Lung (tissue), 12 donors: ENCODE measurements around the gene AKAP8L. TPM values are rescaled to one million over a fixed set of nuclear protein-coding genes. Genes with fewer than 3 reads are reported as not detected.

Experiments used
- ATAC-seq: fragments of 200-7000 bp; cut with Tn5 transposase; one replicate; pipeline ENCODE4 v1.9.1; 2020; ENCODE audit warnings: moderate number of reproducible peaks; ENCODE audit not compliant: insufficient read depth, low FRiP score
- DNase-seq, 3 donors: peaks; one replicate each; pipeline ENCODE4 v3.0.0-alpha.2; 2013 to 2017
- H3K27ac ChIP-seq, 2 donors: one replicate each; pipeline ENCODE4 v1.5.1; 2013; ENCODE audit warnings: mild to moderate bottlenecking in 2 of 2, moderate library complexity in 2 of 2, control low read depth in 1 of 2, inconsistent platforms in 1 of 2, low read depth in 1 of 2, low read length in 1 of 2
- H3K27me3 ChIP-seq, 3 donors: one replicate each; pipeline ENCODE4 v1.5.1; 2013; ENCODE audit warnings: low read length in 2 of 3; ENCODE audit not compliant: control insufficient read depth in 3 of 3, insufficient read depth in 3 of 3
- H3K36me3 ChIP-seq, 4 donors: one replicate each; pipeline ENCODE4 v1.5.1; 2013; ENCODE audit warnings: low read length in 4 of 4, mild to moderate bottlenecking in 1 of 4, moderate library complexity in 1 of 4; ENCODE audit not compliant: control insufficient read depth in 4 of 4, insufficient read depth in 4 of 4
- H3K4me1 ChIP-seq, 5 donors: one replicate each; pipeline ENCODE4 v1.5.1; 2013; ENCODE audit warnings: low read length in 5 of 5, mild to moderate bottlenecking in 2 of 5, moderate library complexity in 1 of 5; ENCODE audit not compliant: control insufficient read depth in 5 of 5, insufficient read depth in 5 of 5
- H3K4me3 ChIP-seq: one replicate; pipeline ENCODE4 v1.5.1; 2013; ENCODE audit warnings: mild to moderate bottlenecking, control low read depth, moderate library complexity
- H3K9ac ChIP-seq, 2 donors: one replicate each; pipeline ENCODE4 v1.5.1; 2013; ENCODE audit warnings: low read length in 2 of 2, control low read depth in 1 of 2; ENCODE audit not compliant: insufficient read depth in 1 of 2
- H3K9me3 ChIP-seq, 4 donors: one replicate each; pipeline ENCODE4 v1.5.1; 2013; ENCODE audit warnings: low read length in 3 of 4, mild to moderate bottlenecking in 1 of 4, moderate library complexity in 1 of 4; ENCODE audit not compliant: control insufficient read depth in 4 of 4, insufficient read depth in 3 of 4
- WGBS, 2 donors: extraction: QIAGEN DNeasy Blood & Tissue Kit; methylation state at CpG; one replicate each; pipeline ENCODE4 v1.1.7; 2013; 5-methylcytosine and 5-hydroxymethylcytosine counted together
- polyA plus RNA-seq, 2 donors: library from polyadenylated mRNA; stranded (reverse); fragments of 200-250 nt; gene quantifications; one replicate each; pipeline ENCODE4 v1.2.1, GENCODE V29; 2013
- total RNA-seq, 2 donors: library from RNA; depleted of rRNA in 1 of 2; stranded (reverse); fragments of >200 nt in 1 of 2; gene quantifications; one replicate each; pipeline ENCODE4 v1.2.1, GENCODE V29; 2014 to 2021
- TF ChIP-seq, protein P1 (sequence below): IDR thresholded peaks from 2 replicates; pipeline ENCODE4 v1.5.1; 2012; ENCODE audit warnings: mild to moderate bottlenecking; ENCODE audit errors: control extremely low read depth, extremely low read depth
- donor health status: control.
- donor health status: control.
- donor health status: Bipolar disorder and iron deficiency.
- donor health status: healthy.
- donor health status: DM: yes; HTN: yes; CAD: no.

Gene AKAP8L
- total and polyA plus RNA-seq, 4 donors = 52.5 to 118 (median 80.2) TPM

DNA sequence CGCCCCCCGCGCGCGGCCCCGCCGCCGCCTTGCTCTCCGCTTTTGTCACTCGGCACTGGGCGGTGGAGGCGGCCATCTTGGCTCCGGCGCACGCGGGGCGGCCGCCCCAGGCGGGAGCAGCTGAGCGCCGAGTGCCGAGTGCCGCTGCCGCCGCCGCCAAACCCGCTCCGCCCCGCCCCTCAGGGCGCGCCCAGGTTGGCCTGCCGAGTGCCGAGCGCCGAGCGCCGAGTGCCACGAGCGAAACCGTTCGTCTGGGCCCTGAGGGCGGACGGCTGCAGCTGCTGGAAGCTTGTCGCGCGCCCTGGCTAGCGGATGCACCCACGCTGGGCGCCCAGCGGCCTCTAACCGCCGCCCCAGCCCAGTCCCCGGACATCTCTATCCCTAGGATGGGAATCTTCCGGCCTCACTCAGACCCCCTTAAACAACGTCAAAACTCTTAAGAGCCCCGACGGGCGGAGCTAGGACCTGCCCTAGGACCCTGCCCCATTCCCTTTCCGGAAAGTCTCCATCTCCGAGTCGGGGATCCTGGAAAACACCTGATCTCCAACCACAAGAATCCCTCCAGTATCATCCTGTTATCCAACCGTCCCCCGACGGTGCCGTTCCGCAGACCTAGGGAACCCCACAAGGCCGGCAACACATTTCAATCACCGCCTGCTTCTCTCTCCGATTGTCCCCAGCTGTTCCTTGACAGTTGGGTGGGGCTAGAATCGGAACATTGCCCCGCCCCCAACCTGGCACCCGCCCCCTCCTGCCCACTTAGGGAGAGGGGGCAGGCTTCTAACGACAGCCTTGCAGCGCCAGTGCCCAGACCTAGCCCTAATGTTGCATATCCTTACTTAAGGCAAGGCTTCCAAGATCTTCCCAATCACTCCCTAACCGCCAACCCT is 14.1 kb upstream of the AKAP8L start:
- no peaks in the 10 kb centered on the region for H3K27me3 ChIP-seq
- peak overlapping the region; percentile 4 to 17 for H3K9ac ChIP-seq
- no peaks in the 10 kb centered on the region for H3K9me3 ChIP-seq
- DNase-seq = peak; percentile 89 to 96 (median 93)
- H3K4me3 ChIP-seq = peak overlapping the region; percentile 64
- peaks cover 0 to 15% (median 3%) of the 10 kb centered on the region in 4 donors for H3K36me3 ChIP-seq
- H3K4me1 ChIP-seq = peaks cover 0 to 18% (median 10%) of the 10 kb centered on the region in 5 donors
- peak overlapping the region; percentile 92 to 97 for H3K27ac ChIP-seq
- TF ChIP-seq, protein P1, sequence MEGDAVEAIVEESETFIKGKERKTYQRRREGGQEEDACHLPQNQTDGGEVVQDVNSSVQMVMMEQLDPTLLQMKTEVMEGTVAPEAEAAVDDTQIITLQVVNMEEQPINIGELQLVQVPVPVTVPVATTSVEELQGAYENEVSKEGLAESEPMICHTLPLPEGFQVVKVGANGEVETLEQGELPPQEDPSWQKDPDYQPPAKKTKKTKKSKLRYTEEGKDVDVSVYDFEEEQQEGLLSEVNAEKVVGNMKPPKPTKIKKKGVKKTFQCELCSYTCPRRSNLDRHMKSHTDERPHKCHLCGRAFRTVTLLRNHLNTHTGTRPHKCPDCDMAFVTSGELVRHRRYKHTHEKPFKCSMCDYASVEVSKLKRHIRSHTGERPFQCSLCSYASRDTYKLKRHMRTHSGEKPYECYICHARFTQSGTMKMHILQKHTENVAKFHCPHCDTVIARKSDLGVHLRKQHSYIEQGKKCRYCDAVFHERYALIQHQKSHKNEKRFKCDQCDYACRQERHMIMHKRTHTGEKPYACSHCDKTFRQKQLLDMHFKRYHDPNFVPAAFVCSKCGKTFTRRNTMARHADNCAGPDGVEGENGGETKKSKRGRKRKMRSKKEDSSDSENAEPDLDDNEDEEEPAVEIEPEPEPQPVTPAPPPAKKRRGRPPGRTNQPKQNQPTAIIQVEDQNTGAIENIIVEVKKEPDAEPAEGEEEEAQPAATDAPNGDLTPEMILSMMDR = no peak
- WGBS, 2 donors = 0% methylated on average over 49 to 75 of the region's 75 CpGs
- ATAC-seq = peak; percentile 93

DNA sequence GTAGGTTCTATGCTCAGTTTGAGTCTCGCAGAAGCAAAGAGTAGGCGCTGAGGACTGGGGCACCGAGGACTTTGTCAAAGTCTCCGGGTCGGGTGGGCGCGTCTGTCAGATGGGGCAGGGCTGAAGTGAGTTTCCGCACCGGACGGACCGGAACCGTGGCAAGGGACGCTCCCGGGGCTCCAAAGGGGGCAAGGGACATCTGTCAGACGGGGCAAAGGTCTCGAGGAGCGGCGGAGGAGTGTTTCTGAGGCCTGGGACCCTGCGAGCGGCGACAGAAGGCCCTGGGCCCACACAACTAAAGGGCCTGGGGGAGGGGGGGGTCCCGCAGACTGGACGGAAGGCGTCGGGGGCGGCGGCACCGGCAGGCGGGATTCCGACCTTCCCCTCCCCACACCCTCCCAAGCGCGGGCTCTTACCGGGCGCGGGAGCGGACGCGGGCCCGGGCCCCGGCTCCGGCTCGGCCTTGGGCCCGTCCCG is 13.3 kb upstream of the AKAP8L start:
- ATAC-seq (no peak), DNase-seq (no peak)
- H3K9ac ChIP-seq = peak overlapping the region; percentile 17 to 76
- peaks cover 0 to 18% (median 10%) of the 10 kb centered on the region in 5 donors for H3K4me1 ChIP-seq
- TF ChIP-seq, protein P1 = no peak
- H3K4me3 ChIP-seq = peak overlapping the region; percentile 66
- peak overlapping the region; percentile 36 to 52 for H3K27ac ChIP-seq
- WGBS, 2 donors = 0 to 1% methylated on average over 21 to 43 of the region's 44 CpGs
- H3K9me3 ChIP-seq = no peaks in the 10 kb centered on the region
- H3K36me3 ChIP-seq = peaks cover 0 to 22% (median 7%) of the 10 kb centered on the region in 4 donors
- no peaks in the 10 kb centered on the region for H3K27me3 ChIP-seq

GRCh38 chr19:15431396-15432017 is 12.7 kb upstream of the AKAP8L start:
- peaks cover 0 to 28% (median 12%) of the 10 kb centered on the region in 4 donors for H3K36me3 ChIP-seq
- peak overlapping the region; percentile 17 to 76 for H3K9ac ChIP-seq
- H3K4me3 ChIP-seq = peak overlapping the region; percentile 66
- H3K9me3 ChIP-seq = no peaks in the 10 kb centered on the region
- no peaks in the 10 kb centered on the region for H3K27me3 ChIP-seq
- WGBS, 2 donors = 19 to 28% methylated on average over 7 of the region's 7 CpGs
- H3K27ac ChIP-seq = no peak overlapping the region
- DNase-seq (peak in 1 of 3 donors; percentile 27), ATAC-seq (no peak)
- H3K4me1 ChIP-seq = peaks cover 0 to 18% (median 10%) of the 10 kb centered on the region in 5 donors
- TF ChIP-seq, protein P1 = no peak
